Cardiac muscle cell (in vitro differentiated cells and primary cell): Measurements from ENCODE around the gene LTA4H. TPM values are rescaled to one million over a fixed set of nuclear protein-coding genes. Genes with fewer than 3 reads are reported as not detected.
"Not testable (repeated sequence)": the region's sequence is repeated elsewhere in the genome, so short reads cannot be mapped to it uniquely, and the experiment has no call there.

Experiments
- DNase-seq, 2 donors: peaks; one replicate each; pipeline versions ENCODE4 v3.0.0 to v3.0.0-alpha.2; 2010 to 2017; ENCODE audit warnings: low read depth in 1 of 2, low spot score in 1 of 2
- H3K27ac ChIP-seq: fragments of 200-600 bp; sonication (generic); 2 replicates; pipeline ENCODE4 v1.5.1; 2016
- H3K27me3 ChIP-seq: fragments of 200-600 bp; sonication (generic); 2 replicates; pipeline ENCODE4 v1.6.0; 2016; ENCODE audit warnings: control low read depth
- H3K36me3 ChIP-seq: fragments of 200-600 bp; sonication (generic); 2 replicates; pipeline ENCODE4 v1.5.1; 2016; ENCODE audit warnings: control low read depth
- H3K4me1 ChIP-seq: fragments of 200-600 bp; sonication (generic); 2 replicates; pipeline ENCODE4 v1.8.1; 2017; ENCODE audit warnings: low read depth, mild to moderate bottlenecking, mixed run types
- H3K4me3 ChIP-seq: fragments of 200-600 bp; sonication (generic); 2 replicates; pipeline ENCODE4 v1.5.1; 2016; ENCODE audit warnings: mild to moderate bottlenecking
- H3K9me3 ChIP-seq: fragments of 200-600 bp; sonication (generic); 2 replicates; pipeline ENCODE4 v1.5.1; 2017; ENCODE audit warnings: low read depth, mild to moderate bottlenecking, control low read depth
- polyA plus RNA-seq: library from polyadenylated mRNA; unstranded; fragments of >200 nt; fragmentation: Nextera tagmentation; extraction: Ambion mirVana; gene quantifications from 2 replicates; pipeline ENCODE4 v1.2.1, GENCODE V29; 2016
- total RNA-seq: library from RNA; depleted of rRNA; stranded (reverse); fragments of >200 nt; gene quantifications from 2 replicates; pipeline ENCODE4 v1.2.3, GENCODE V29; 2016
- TF ChIP-seq, protein P1 (sequence below): IDR thresholded peaks from 2 replicates; pipeline ENCODE4 v1.5.1; 2012; ENCODE audit warnings: low read depth, mild to moderate bottlenecking, low read length

The LTA4H gene
- total and polyA plus RNA-seq, 2 experiments from 2014 or later = 64.6 to 109 TPM

GRCh38 chr12:96068636-96069035 lies 33.2 kb upstream of the LTA4H start:
- TF ChIP-seq, protein P1, sequence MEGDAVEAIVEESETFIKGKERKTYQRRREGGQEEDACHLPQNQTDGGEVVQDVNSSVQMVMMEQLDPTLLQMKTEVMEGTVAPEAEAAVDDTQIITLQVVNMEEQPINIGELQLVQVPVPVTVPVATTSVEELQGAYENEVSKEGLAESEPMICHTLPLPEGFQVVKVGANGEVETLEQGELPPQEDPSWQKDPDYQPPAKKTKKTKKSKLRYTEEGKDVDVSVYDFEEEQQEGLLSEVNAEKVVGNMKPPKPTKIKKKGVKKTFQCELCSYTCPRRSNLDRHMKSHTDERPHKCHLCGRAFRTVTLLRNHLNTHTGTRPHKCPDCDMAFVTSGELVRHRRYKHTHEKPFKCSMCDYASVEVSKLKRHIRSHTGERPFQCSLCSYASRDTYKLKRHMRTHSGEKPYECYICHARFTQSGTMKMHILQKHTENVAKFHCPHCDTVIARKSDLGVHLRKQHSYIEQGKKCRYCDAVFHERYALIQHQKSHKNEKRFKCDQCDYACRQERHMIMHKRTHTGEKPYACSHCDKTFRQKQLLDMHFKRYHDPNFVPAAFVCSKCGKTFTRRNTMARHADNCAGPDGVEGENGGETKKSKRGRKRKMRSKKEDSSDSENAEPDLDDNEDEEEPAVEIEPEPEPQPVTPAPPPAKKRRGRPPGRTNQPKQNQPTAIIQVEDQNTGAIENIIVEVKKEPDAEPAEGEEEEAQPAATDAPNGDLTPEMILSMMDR = no peak
- no peaks in the 10 kb centered on the region for H3K9me3 ChIP-seq
- H3K36me3 ChIP-seq = no peaks in the 10 kb centered on the region
- H3K4me3 ChIP-seq = no peak overlapping the region
- no peaks in the 10 kb centered on the region for H3K27me3 ChIP-seq
- DNase-seq = no peak
- no peaks in the 10 kb centered on the region for H3K4me1 ChIP-seq
- no peak overlapping the region for H3K27ac ChIP-seq

GRCh38 chr12:96068111-96068510 lies 32.7 kb upstream of the LTA4H start:
- Histone ChIP-seq H3K9me3 (no peaks in the 10 kb centered on the region), H3K4me3 (no peak overlapping the region), H3K27me3 (no peaks in the 10 kb centered on the region), H3K27ac (no peak overlapping the region), H3K4me1 (no peaks in the 10 kb centered on the region), H3K36me3 (no peaks in the 10 kb centered on the region)
- DNase-seq = no peak
- TF ChIP-seq, protein P1 = no peak

GRCh38 chr12:96065776-96066175 lies 30.4 kb upstream of the LTA4H start:
- not testable (repeated sequence) for H3K36me3 ChIP-seq, H3K4me3 ChIP-seq, H3K27me3 ChIP-seq, H3K9me3 ChIP-seq, DNase-seq, H3K27ac ChIP-seq, H3K4me1 ChIP-seq

DNA sequence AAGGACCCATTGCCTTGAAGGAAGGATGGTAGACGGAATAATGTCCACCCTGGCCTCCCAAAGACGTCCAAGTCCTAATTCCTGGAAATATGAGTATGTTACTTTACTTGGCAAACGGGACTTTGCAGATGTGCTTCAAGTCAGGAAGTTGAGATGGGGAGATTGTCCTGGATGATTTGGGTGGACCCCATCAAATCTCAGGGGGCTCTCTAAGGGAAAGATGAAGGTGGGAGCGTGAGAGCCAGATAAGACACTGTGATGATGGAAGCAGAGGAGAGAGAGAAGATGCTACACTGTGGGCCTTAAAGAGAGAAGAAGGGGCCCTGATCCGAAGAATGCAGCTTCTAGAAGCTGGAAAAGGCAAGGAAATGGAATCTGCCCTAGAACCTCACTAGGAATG lies 29.6 kb upstream of the LTA4H start:
- Histone ChIP-seq H3K4me3 (no peak overlapping the region), H3K4me1 (no peaks in the 10 kb centered on the region), H3K9me3 (no peaks in the 10 kb centered on the region), H3K27ac (no peak overlapping the region), H3K27me3 (no peaks in the 10 kb centered on the region), H3K36me3 (no peaks in the 10 kb centered on the region)
- TF ChIP-seq, protein P1 = no peak
- no peak for DNase-seq

GRCh38 chr12:96064271-96064670 lies 28.9 kb upstream of the LTA4H start:
- TF ChIP-seq, protein P1 = no peak
- no peaks in the 10 kb centered on the region for H3K36me3 ChIP-seq
- no peak overlapping the region for H3K4me3 ChIP-seq
- no peak overlapping the region for H3K27ac ChIP-seq
- H3K9me3 ChIP-seq = no peaks in the 10 kb centered on the region
- H3K27me3 ChIP-seq = no peaks in the 10 kb centered on the region
- no peaks in the 10 kb centered on the region for H3K4me1 ChIP-seq
- DNase-seq = no peak

DNA sequence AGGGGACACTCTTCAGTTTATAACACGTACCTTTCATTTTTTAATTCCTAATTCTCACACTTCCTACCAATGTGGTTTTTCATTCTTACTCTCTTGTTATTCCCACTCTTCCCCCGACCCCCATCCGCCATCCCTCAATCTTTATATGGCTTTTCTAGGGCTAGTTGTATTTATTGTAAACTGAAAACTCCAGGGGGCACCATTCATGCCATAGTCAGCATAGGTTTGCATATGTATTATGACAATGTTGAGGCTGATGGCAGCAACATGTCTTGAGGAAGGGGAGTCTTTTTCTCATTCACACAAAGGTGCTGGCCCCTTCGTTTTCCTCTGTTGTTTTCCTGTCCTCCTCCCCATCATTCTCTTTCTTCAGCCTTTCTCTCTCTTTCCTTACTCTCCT lies 27.7 kb upstream of the LTA4H start:
- Histone ChIP-seq H3K4me1 (no peaks in the 10 kb centered on the region), H3K27me3 (no peaks in the 10 kb centered on the region), H3K27ac (no peak overlapping the region), H3K36me3 (no peaks in the 10 kb centered on the region), H3K9me3 (no peaks in the 10 kb centered on the region), H3K4me3 (no peak overlapping the region)
- TF ChIP-seq, protein P1 = peak; percentile 35
- peak in 1 of 2 donors; percentile 59 for DNase-seq
